HG03064 (cell line): ENCODE data around the gene ADAM15.

ENCODE experiments used
- ATAC-seq: cut with Tn5 transposase; IDR thresholded peaks from one replicate; pipeline ENCODE4 v1.9.1; 2021; ENCODE audit warnings: low read depth; ENCODE audit not compliant: unreplicated experiment

Gene ADAM15

GRCh38 chr1:155012026-155012546, 39.0 kb upstream of the ADAM15 start:
- no peak for ATAC-seq

DNA sequence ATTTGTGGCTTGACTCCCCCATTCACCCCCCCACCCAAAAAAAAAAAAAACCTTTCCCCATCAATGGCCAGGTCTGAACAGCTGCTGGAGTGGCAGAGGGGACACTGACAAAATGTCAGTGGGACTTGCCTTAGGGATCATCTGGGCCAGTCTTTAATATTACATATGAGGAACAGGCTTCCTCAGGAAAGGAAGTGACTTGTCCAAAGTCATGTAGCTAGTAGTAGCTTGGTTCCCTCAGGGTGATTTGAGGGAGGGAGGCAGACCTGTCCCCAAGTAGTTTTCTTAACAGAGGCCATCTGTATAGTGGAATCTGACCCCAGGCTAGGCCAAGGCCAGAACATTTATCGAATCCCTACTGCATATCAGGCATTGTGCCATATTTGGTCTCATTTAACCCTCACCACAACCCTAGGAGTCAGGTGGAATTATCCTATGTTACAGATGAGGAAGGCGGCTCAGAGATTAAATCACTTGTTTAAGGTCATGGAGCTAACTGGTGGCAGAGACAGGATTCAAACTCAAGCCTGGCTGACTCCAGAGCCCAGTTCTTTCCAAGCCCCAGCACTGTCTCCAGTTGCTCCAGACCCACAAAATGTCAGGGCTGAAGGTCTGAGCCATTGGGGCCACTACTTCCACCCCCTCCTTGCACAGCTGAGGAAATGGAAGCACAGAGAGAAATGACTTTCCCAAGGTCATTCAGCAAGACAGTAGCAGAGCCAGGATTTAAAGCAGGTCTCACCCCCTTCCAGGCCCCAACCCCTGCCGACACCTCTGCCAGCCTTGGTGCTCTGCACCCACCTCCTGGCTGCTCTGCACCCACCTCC, 38.1 kb upstream of the ADAM15 start:
- no peak for ATAC-seq

GRCh38 chr1:155013632-155014031, 37.5 kb upstream of the ADAM15 start:
- no peak for ATAC-seq

DNA sequence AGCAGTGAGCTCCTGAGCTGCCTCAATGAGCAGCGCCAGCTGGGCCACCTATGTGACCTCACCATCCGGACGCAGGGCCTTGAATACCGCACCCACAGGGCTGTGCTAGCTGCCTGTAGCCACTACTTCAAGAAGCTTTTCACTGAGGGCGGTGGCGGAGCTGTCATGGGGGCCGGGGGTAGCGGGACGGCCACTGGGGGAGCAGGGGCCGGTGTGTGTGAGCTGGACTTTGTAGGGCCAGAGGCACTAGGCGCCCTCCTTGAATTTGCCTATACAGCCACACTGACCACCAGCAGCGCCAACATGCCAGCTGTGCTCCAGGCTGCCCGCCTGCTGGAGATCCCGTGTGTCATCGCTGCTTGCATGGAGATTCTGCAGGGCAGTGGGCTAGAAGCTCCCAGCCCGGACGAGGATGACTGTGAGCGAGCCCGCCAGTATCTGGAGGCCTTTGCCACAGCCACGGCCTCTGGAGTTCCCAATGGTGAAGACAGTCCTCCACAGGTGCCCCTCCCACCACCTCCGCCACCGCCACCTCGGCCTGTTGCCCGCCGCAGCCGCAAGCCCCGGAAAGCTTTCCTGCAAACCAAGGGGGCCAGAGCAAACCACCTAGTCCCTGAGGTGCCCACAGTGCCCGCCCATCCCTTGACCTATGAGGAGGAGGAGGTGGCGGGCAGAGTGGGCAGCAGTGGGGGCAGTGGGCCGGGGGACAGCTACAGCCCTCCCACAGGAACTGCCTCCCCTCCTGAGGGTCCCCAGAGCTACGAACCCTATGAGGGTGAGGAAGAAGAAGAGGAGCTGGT, 36.2 kb upstream of the ADAM15 start:
- no peak for ATAC-seq

DNA sequence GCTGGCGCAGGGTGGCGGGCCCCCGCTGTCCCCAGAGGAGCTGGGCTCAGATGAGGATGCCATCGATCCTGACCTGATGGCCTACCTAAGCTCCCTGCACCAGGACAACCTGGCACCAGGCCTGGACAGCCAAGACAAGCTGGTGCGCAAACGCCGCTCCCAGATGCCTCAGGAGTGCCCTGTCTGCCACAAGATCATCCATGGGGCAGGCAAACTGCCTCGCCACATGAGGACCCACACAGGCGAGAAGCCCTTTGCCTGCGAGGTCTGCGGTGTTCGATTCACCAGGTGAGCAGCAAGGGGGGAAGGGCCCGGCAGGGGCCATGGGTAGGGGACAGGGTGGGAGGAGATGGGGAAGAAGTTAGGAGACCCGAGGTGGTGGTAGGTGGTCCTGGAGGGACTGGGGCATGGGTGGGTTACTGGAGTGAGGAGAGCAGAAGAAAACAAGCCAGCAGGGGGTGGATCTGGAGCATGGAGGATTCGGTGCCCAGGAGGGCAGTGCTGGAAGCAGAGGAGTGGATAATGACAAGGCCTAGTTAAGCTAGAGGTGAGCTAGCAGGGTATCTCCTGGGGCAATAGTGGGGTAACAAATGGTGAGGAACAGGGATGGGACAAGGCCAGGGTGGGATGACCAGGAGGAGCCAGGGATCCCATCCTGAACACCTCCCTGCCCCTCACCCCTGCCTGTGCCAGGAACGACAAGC, 35.4 kb upstream of the ADAM15 start:
- no peak for ATAC-seq

DNA sequence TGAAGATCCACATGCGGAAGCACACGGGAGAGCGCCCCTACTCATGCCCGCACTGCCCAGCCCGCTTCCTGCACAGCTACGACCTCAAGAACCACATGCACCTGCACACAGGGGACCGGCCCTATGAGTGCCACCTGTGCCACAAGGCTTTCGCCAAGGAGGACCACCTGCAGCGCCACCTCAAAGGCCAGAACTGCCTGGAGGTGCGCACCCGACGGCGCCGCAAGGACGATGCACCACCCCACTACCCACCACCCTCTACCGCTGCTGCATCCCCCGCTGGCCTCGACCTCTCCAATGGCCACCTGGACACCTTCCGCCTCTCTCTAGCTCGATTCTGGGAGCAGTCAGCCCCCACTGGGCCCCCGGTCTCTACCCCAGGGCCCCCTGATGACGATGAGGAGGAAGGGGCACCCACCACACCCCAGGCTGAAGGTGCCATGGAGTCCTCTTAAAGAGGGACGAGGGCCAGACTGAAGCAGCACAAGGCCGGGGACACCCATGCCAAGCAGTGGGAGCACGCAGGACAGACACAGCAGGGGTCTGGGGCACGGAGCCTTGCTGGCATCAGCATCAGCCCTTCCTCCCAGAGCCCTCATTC, 34.8 kb upstream of the ADAM15 start:
- ATAC-seq: no peak

GRCh38 chr1:155017041-155017945, 33.8 kb upstream of the ADAM15 start:
- ATAC-seq: no peak

DNA sequence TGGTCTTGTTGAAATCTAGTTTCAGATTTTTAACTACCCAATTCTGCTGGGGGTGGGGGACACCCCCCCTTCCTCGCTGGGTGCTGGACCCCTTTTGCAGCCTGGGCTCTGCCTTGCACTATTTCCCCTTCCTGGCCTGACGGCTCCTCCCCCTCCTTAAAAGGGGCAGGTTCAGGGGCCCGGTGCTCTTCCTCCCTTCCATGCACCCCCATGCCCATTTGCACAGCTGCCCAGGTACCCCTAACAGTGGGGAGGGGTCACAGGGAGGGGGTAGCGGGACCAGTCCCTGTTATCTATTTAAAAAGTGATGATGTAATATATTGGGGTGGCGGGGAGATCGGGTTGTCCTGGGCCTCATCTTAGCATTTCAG, 33.2 kb upstream of the ADAM15 start:
- ATAC-seq: no peak

- ATAC-seq: no peak
These were observed 32.3 kb upstream of the ADAM15 start for GRCh38 chr1:155018617-155019348.

DNA sequence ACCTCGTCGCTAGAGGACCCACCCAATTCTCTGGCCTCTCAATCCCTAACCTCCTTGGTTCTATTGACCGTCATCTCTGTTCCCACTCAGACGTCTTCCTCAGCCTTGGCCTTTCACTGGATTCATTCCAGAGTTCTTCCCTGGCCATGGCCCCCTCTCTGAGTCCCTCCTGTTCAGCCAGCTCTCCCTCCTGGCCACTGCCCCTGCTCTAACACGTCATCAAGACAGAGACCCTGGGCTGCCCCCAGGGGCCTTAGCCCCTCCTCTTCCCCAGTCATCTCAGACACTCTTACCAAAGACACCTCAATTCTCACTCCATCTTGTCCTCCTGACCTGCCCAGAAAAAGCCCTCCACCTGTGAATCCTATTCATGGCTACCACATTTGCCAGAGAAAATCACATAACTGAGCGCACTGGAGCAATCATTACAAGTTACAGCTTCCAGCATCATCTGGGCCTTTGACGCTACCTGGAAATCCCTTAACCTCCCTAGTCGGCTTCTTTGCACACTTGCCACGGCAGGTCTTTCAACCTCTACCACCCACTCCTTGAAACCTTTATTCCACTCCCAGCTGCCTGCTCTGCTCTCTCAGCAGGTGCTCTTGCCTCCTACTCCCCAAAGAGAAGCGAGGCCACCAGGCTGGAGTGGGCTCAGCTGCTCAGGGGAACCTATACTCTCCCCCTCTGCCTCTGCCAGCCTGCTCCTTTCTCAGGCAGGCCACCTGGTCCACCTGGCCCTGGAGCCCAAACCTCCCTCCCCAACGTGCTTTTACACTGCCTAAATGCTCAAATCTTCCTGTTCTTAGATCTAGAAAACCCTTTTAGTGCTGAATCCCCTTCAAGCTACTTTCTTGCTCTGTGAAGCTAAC, 31.5 kb upstream of the ADAM15 start:
- no peak for ATAC-seq

GRCh38 chr1:155022136-155022926, 28.8 kb upstream of the ADAM15 start:
- no peak for ATAC-seq

- no peak for ATAC-seq
These were observed 28.2 kb upstream of the ADAM15 start for GRCh38 chr1:155022927-155023236.

DNA sequence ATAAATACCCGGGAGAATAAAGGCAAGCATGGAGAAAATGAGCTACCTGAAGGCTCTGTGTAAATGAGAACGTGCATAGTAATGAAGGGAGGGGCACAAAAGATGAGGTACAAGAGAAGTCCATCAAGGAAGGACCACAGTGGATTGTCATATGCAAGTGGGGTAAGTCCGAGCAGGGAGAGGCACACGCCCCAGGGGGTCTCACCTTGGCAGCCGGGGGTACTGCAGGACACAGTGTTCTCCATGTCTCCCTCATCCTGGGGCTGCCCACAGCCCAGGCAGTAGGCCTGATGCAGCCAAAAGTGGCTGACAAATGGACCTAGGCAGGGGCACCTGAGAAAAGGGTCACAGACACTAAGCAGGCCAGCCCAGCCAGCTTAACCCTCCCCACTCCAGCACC, 27.5 kb upstream of the ADAM15 start:
- no peak for ATAC-seq

GRCh38 chr1:155024315-155024714, 26.8 kb upstream of the ADAM15 start:
- no peak for ATAC-seq

DNA sequence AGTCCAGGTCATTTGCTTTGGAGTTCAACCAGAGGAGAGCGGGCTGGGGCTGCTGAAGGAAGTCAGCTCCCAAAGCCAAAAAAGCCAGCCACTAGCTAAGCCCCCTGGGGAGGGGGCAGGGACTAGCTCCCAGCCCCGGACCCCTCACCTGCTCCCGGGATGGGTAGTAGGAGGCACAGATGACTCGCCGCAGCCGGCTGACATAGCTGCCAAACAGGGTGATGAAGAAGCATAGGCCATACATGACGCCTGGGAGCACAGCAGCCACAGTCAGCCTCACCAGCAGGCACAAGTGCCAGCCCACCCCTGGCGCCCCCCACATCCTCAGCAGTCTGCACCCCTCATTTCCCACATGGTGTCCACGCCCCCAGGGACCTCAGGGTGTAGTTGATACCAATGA, 25.0 kb upstream of the ADAM15 start:
- no peak for ATAC-seq

DNA sequence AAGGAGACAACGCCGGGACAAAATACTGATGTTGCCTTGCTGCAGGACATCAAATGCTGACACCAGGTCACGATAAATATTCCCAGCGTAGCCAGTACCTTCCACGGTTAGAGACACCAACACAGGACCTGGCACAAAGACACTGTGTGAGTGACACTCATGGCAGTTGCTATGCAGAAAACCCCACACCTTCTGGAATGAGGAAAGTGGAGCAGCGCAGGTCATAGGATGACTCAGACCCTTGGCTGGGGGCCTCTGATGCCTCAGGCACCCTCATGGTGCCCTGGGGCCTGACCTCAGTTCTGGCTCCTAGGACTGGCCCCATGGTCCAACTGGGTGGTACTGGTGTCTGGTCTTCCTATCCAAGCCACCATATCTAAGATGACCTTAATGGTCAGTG, 24.5 kb upstream of the ADAM15 start:
- no peak for ATAC-seq

GRCh38 chr1:155029513-155030242, 21.4 kb upstream of the ADAM15 start:
- ATAC-seq: no peak
